Transverse colon (tissue), 4 donors: ENCODE data around the gene ENGASE. TPM values are rescaled to one million over a fixed set of nuclear protein-coding genes. Genes with fewer than 3 reads are reported as not detected.

Source experiments
- DNase-seq: peaks from one replicate; pipeline ENCODE4 v3.0.0-alpha.2; 2019
- H3K27ac ChIP-seq, 4 donors: fragments of 200-600 bp; sonication (generic); 2 replicates each; pipeline ENCODE4 v1.5.1; 2016 to 2018; ENCODE audit warnings: inconsistent platforms in 4 of 4
- H3K27me3 ChIP-seq: fragments of 200-600 bp; sonication (generic); 2 replicates; pipeline ENCODE4 v1.5.1; 2017; ENCODE audit warnings: inconsistent platforms
- H3K36me3 ChIP-seq, 4 donors: fragments of 200-600 bp; sonication (generic); 2 replicates each; pipeline ENCODE4 v1.5.1; 2017 to 2019; ENCODE audit warnings: inconsistent platforms in 4 of 4
- H3K4me1 ChIP-seq, 4 donors: fragments of 200-600 bp; sonication (generic); 2 replicates each; pipeline ENCODE4 v1.5.1; 2017 to 2020; ENCODE audit warnings: inconsistent platforms in 4 of 4
- H3K4me3 ChIP-seq, 4 donors: fragments of 200-600 bp; sonication (generic); 1 replicate in 1 of 4; 2 replicates in 3 of 4; pipeline versions ENCODE4 v1.5.1 to v1.6.1; 2017 to 2019; ENCODE audit warnings: inconsistent platforms in 4 of 4
- H3K9me3 ChIP-seq, 2 donors: fragments of 200-600 bp; sonication (generic); 2 replicates each; pipeline ENCODE4 v1.5.1; 2017 to 2019; ENCODE audit warnings: inconsistent platforms in 2 of 2
- EP300 ChIP-seq: sonication (generic); formaldehyde crosslinking; IDR thresholded peaks from one replicate; pipeline ENCODE4 v1.6.1; 2017; ENCODE audit warnings: antibody characterized with exemption, low read depth
- POLR2A ChIP-seq: fragments of 450-650 bp; IDR thresholded peaks from one replicate; pipeline ENCODE4 v1.6.1; 2016; ENCODE audit warnings: antibody characterized with exemption, mild to moderate bottlenecking, moderate library complexity
- POLR2AphosphoS5 ChIP-seq, 3 donors: sonication (generic); formaldehyde crosslinking; IDR thresholded peaks; one replicate each; pipeline ENCODE4 v1.6.1; 2016; ENCODE audit warnings: antibody characterized with exemption in 3 of 3
- WGBS, 2 donors: methylation state at CpG; one replicate each; pipeline ENCODE4 v1.1.5; 2018; ENCODE audit warnings: low coverage in 1 of 2; 5-methylcytosine and 5-hydroxymethylcytosine counted together
- in situ Hi-C, 4 donors: fragments of 200-750 bp; cut with MboI; loops; one replicate each; pipeline versions ENCODE4 v1.15.0 to v1.15.1; 2017; ENCODE audit warnings: low sequenced_read_pairs in 3 of 4, low pct_ligation_motif_present in 1 of 4, low pct_unique_long_range_greater_than_20kb in 1 of 4
- intact Hi-C: fragments of 100-400 bp; cut with DNase I; formaldehyde crosslinking; loops from one replicate; pipeline ENCODE4 v1.15.1; 2023; ENCODE audit warnings: low total_unique reads
- total RNA-seq, 4 donors: library from RNA; depleted of rRNA; stranded (reverse); fragments of >200 nt; gene quantifications; one replicate each; pipeline ENCODE4 v1.1.0, GENCODE V29; 2016
- TF ChIP-seq, protein P1 (sequence below), 5 experiments: fragments of 200-600 bp in 3 of 5; fragments of 450-650 bp in 2 of 5; sonication (generic) in 3 of 5; IDR thresholded peaks; 1 replicate in 2 of 5; 2 replicates in 3 of 5; pipeline ENCODE4 v1.5.1; 2016 to 2017; ENCODE audit warnings: antibody characterized with exemption in 5 of 5, inconsistent platforms in 3 of 5, mild to moderate bottlenecking in 2 of 5, moderate library complexity in 1 of 5

The ENGASE gene
- total RNA-seq, 4 donors from 2014 or later, result 74.7 to 335 (median 121) TPM

- TF ChIP-seq POLR2A (no peak), EP300 (no peak)
- peaks cover 0 to 3% (median 0%) of the 10 kb centered on the region in 4 donors for H3K4me1 ChIP-seq
- no peaks in the 10 kb centered on the region for H3K9me3 ChIP-seq
- H3K27ac ChIP-seq, result no peak overlapping the region
- WGBS, 2 donors, result 82 to 92% methylated on average over 2 to 10 of the region's 10 CpGs
- intact Hi-C loops (no loop called here), in situ Hi-C loops (no loop called here)
- DNase-seq, result no peak
- no peak overlapping the region for H3K4me3 ChIP-seq
- H3K27me3 ChIP-seq, result no peaks in the 10 kb centered on the region
- H3K36me3 ChIP-seq, result no peaks in the 10 kb centered on the region
These were observed 31.3 kb upstream of the ENGASE start for GRCh38 chr17:79043191-79043930.

DNA sequence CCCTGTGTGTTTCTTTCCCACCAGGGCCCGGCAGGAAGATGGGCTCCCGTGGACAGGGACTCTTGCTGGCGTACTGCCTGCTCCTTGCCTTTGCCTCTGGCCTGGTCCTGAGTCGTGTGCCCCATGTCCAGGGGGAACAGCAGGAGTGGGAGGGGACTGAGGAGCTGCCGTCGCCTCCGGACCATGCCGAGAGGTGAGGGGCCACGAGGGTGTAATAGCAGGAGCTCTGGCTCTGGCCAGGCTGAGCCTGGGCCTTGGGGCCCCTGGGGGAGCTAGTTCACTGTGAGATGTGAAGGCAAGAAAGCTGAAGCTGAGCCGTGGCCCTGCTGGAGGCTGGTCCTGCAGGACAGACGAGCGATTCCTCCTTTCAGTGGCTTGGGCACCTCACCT, 30.7 kb upstream of the ENGASE start:
- WGBS, 2 donors, result 66% methylated on average over 12 of the region's 12 CpGs; no CpG with 5 or more reads in 1 of the 2 donors
- in situ Hi-C loops, result no loop called here
- Histone ChIP-seq H3K4me3 (no peak overlapping the region), H3K9me3 (no peaks in the 10 kb centered on the region), H3K27ac (no peak overlapping the region), H3K27me3 (no peaks in the 10 kb centered on the region), H3K36me3 (no peaks in the 10 kb centered on the region), H3K4me1 (peaks cover 0 to 3% (median 0%) of the 10 kb centered on the region in 4 donors)
- intact Hi-C loops, result loop anchor here (2.0 kb wide), 1 partner anchor 19 kb away; the partner anchor contains the start of gene C1QTNF1
- TF ChIP-seq POLR2AphosphoS5 (IDR thresholded peaks at IDR 0.05) (no peak), POLR2A (no peak), EP300 (no peak)
- TF ChIP-seq, protein P1, sequence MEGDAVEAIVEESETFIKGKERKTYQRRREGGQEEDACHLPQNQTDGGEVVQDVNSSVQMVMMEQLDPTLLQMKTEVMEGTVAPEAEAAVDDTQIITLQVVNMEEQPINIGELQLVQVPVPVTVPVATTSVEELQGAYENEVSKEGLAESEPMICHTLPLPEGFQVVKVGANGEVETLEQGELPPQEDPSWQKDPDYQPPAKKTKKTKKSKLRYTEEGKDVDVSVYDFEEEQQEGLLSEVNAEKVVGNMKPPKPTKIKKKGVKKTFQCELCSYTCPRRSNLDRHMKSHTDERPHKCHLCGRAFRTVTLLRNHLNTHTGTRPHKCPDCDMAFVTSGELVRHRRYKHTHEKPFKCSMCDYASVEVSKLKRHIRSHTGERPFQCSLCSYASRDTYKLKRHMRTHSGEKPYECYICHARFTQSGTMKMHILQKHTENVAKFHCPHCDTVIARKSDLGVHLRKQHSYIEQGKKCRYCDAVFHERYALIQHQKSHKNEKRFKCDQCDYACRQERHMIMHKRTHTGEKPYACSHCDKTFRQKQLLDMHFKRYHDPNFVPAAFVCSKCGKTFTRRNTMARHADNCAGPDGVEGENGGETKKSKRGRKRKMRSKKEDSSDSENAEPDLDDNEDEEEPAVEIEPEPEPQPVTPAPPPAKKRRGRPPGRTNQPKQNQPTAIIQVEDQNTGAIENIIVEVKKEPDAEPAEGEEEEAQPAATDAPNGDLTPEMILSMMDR (IDR thresholded peaks at IDR 0.05), result no peak
- no peak for DNase-seq

GRCh38 chr17:79044462-79044861, 30.2 kb upstream of the ENGASE start:
- no peaks in the 10 kb centered on the region for H3K27me3 ChIP-seq
- H3K36me3 ChIP-seq, result no peaks in the 10 kb centered on the region
- H3K27ac ChIP-seq, result no peak overlapping the region

GRCh38 chr17:79045001-79045729, 29.5 kb upstream of the ENGASE start:
- Histone ChIP-seq H3K9me3 (no peaks in the 10 kb centered on the region), H3K27ac (no peak overlapping the region), H3K27me3 (no peaks in the 10 kb centered on the region), H3K4me1 (peaks cover 0 to 3% (median 0%) of the 10 kb centered on the region in 4 donors), H3K4me3 (no peak overlapping the region), H3K36me3 (no peaks in the 10 kb centered on the region)
- TF ChIP-seq, protein P1 (IDR thresholded peaks at IDR 0.05), result no peak
- TF ChIP-seq POLR2AphosphoS5 (IDR thresholded peaks at IDR 0.05) (no peak), EP300 (no peak), POLR2A (no peak)
- no peak for DNase-seq
- in situ Hi-C loops (no loop called here), intact Hi-C loops (loop anchor here (2.0 kb wide), 1 partner anchor 20 kb away; the partner anchor contains the start of gene C1QTNF1)
- 70 to 80% methylated on average over 6 to 15 of the region's 15 CpGs for WGBS, 2 donors

More at GRCh38 chr17:79044462-79044861, 30.2 kb upstream of the ENGASE start:
- in situ Hi-C loops, result no loop called here
- no peaks in the 10 kb centered on the region for H3K9me3 ChIP-seq
- no peak overlapping the region for H3K4me3 ChIP-seq
- TF ChIP-seq, protein P1 (IDR thresholded peaks at IDR 0.05), result no peak
- no peak for TF ChIP-seq POLR2AphosphoS5 (IDR thresholded peaks at IDR 0.05)
- intact Hi-C loops, result loop anchor here (2.0 kb wide), 1 partner anchor 20 kb away; the partner anchor contains the start of gene C1QTNF1
- 86% methylated on average over 11 of the region's 11 CpGs; no CpG with 5 or more reads in 1 of the 2 donors for WGBS, 2 donors
- DNase-seq, result no peak
- H3K4me1 ChIP-seq, result peaks cover 0 to 3% (median 0%) of the 10 kb centered on the region in 4 donors
